ENCODE results near the gene PHTF2.

PHTF2 gene

DNA sequence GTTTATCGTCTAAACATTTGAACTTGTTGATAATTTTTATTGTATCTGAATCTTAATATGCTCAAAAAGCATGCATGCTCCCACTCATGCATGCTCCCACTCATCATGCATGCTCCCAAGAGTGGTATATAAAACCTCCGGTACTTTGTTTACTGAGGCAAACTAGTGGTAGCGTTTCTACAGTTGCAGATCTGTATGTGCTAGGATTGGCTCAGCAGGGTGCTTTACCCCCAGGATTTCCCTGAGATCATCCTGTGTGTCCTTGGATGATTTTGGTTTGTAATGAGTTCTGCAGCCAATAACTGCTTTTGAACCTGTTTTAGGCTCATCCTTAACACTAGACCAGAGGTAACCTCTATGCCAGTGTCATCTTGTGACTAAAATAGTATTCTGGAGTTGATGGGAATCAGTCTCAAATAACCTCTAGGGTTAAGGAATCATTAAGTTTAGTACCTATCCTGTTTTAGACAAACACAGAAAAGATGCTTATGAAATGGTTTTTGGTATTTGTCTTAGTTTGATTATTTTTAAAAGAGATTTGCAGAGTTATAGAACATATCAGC lies 40.4 kb downstream of the PHTF2 start:
- Mint-ChIP-seq H3K4me1 (peaks cover 11% of the 10 kb centered on the region), H3K4me3 (no peak overlapping the region), H3K9me3 (no peaks in the 10 kb centered on the region), H3K36me3 (ENCODE audit: insufficient read depth) (peaks cover 3% of the 10 kb centered on the region), H3K27ac (ENCODE audit: low read depth) (no peak overlapping the region), H3K27me3 (no peaks in the 10 kb centered on the region)
- ATAC-seq (replicated peaks; ENCODE audit: extremely low read depth, poor library complexity, severe bottlenecking) (no peak), DNase-seq (ENCODE audit: low spot score in 2 of 2) (no peak)

- Mint-ChIP-seq H3K36me3 (ENCODE audit: insufficient read depth) (peaks cover 8% of the 10 kb centered on the region), H3K4me1 (peaks cover 10% of the 10 kb centered on the region), H3K9me3 (no peaks in the 10 kb centered on the region), H3K4me3 (no peak overlapping the region), H3K27me3 (no peaks in the 10 kb centered on the region), H3K27ac (ENCODE audit: low read depth) (no peak overlapping the region)
- no peak for ATAC-seq (replicated peaks; ENCODE audit: extremely low read depth, poor library complexity, severe bottlenecking)
- DNase-seq (ENCODE audit: low spot score in 2 of 2), result no peak
Observed at GRCh38 chr7:77839919-77840318, 41.3 kb downstream of the PHTF2 start.

GRCh38 chr7:77843194-77843593 lies 44.6 kb downstream of the PHTF2 start:
- Mint-ChIP-seq H3K9me3 (no peaks in the 10 kb centered on the region), H3K27ac (ENCODE audit: low read depth) (no peak overlapping the region), H3K4me1 (peaks cover 29% of the 10 kb centered on the region), H3K27me3 (no peaks in the 10 kb centered on the region), H3K4me3 (no peak overlapping the region), H3K36me3 (ENCODE audit: insufficient read depth) (peaks cover 8% of the 10 kb centered on the region)
- no peak for DNase-seq (ENCODE audit: low spot score in 2 of 2)
- ATAC-seq (replicated peaks; ENCODE audit: extremely low read depth, poor library complexity, severe bottlenecking), result no peak

- ATAC-seq (replicated peaks; ENCODE audit: extremely low read depth, poor library complexity, severe bottlenecking) (no peak), DNase-seq (ENCODE audit: low spot score in 2 of 2) (no peak)
- Mint-ChIP-seq H3K9me3 (no peaks in the 10 kb centered on the region), H3K27ac (ENCODE audit: low read depth) (no peak overlapping the region), H3K4me3 (no peak overlapping the region), H3K4me1 (peaks cover 44% of the 10 kb centered on the region), H3K36me3 (ENCODE audit: insufficient read depth) (peaks cover 6% of the 10 kb centered on the region), H3K27me3 (no peaks in the 10 kb centered on the region)
Observed at GRCh38 chr7:77846317-77847092, 47.9 kb downstream of the PHTF2 start.

DNA sequence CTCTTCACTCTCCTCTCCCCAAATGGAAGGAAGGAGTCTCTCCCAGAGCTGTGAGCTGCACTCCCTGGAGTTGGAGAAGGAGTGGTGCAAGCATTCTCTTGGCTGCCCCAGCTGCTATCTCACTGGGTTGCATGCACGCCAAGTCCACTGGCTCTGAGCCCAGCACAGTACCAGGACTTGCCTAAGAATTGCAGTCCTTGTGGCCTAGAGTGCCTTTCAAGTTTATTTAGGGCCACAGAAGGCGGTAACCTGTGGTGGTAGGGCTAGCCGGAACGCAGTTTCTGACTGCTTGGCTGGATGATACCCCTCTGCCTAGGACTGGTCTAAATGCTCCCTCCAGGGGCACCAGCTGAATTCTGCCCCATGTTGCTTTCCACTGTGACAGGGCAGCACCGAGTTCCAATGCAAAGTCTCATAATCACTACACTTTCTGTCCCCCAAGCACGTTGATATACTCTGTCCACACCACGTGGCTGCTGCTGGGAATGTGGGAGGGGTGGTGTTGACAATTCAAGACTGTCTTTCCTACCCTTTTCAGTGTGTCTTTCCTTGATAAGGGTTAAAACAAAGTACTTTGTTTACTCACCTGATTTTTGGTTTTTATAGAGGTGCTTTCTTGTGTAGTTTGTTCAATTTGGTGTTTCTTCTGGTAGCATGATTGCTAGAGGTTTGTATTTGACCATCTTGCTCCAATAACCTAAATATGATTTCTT lies 57.0 kb downstream of the PHTF2 start:
- ATAC-seq (replicated peaks; ENCODE audit: extremely low read depth, poor library complexity, severe bottlenecking), result no peak
- H3K36me3 Mint-ChIP-seq (ENCODE audit: insufficient read depth), result peaks cover 7% of the 10 kb centered on the region
- H3K4me1 Mint-ChIP-seq, result peaks cover 43% of the 10 kb centered on the region
- no peaks in the 10 kb centered on the region for H3K9me3 Mint-ChIP-seq
- H3K4me3 Mint-ChIP-seq, result no peak overlapping the region
- H3K27me3 Mint-ChIP-seq, result no peaks in the 10 kb centered on the region
- DNase-seq (ENCODE audit: low spot score in 2 of 2), result no peak
- H3K27ac Mint-ChIP-seq (ENCODE audit: low read depth), result no peak overlapping the region

GRCh38 chr7:77858278-77858677 lies 59.7 kb downstream of the PHTF2 start:
- H3K4me3 Mint-ChIP-seq, result no peak overlapping the region

DNA sequence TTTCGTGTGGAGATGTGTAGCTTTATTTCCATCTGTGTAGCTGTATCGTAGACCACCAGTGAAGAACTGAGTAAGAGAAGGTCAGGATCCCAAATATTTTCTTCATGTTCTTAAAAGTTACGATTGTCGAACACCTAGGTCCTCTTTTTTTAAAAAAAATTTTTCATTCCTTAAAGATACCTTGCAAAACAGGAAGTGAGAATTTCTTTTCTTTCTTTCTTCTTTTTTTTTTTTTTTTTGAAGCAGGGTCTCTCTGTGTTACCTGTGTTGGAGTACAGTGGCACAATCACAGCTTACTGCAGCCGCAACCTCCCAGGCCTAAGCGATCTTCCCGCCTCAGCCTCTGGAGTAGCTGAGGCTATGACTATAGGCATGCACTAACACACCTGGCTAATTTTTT lies 60.8 kb downstream of the PHTF2 start:
- H3K9me3 Mint-ChIP-seq, result no peaks in the 10 kb centered on the region
- no peak overlapping the region for H3K4me3 Mint-ChIP-seq
- no peak overlapping the region for H3K27ac Mint-ChIP-seq (ENCODE audit: low read depth)
- peaks cover 29% of the 10 kb centered on the region for H3K4me1 Mint-ChIP-seq
- no peak for ATAC-seq (replicated peaks; ENCODE audit: extremely low read depth, poor library complexity, severe bottlenecking)
- no peaks in the 10 kb centered on the region for H3K27me3 Mint-ChIP-seq
- DNase-seq (ENCODE audit: low spot score in 2 of 2), result no peak
- H3K36me3 Mint-ChIP-seq (ENCODE audit: insufficient read depth), result peaks cover 7% of the 10 kb centered on the region

More at GRCh38 chr7:77858278-77858677, 59.7 kb downstream of the PHTF2 start:
- H3K9me3 Mint-ChIP-seq, result no peaks in the 10 kb centered on the region
- peaks cover 24% of the 10 kb centered on the region for H3K4me1 Mint-ChIP-seq
- no peak for ATAC-seq (replicated peaks; ENCODE audit: extremely low read depth, poor library complexity, severe bottlenecking)
- DNase-seq (ENCODE audit: low spot score in 2 of 2), result no peak
- H3K27me3 Mint-ChIP-seq, result no peaks in the 10 kb centered on the region
- H3K27ac Mint-ChIP-seq (ENCODE audit: low read depth), result no peak overlapping the region
- H3K36me3 Mint-ChIP-seq (ENCODE audit: insufficient read depth), result peaks cover 7% of the 10 kb centered on the region

GRCh38 chr7:77862691-77863090 lies 64.1 kb downstream of the PHTF2 start:
- DNase-seq (ENCODE audit: low spot score in 2 of 2), result no peak
- Mint-ChIP-seq H3K4me1 (peaks cover 32% of the 10 kb centered on the region), H3K27me3 (no peaks in the 10 kb centered on the region), H3K4me3 (no peak overlapping the region), H3K9me3 (no peaks in the 10 kb centered on the region), H3K36me3 (ENCODE audit: insufficient read depth) (peaks cover 3% of the 10 kb centered on the region), H3K27ac (ENCODE audit: low read depth) (no peak overlapping the region)
- no peak for ATAC-seq (replicated peaks; ENCODE audit: extremely low read depth, poor library complexity, severe bottlenecking)

GRCh38 chr7:77863860-77864259 lies 65.3 kb downstream of the PHTF2 start:
- Mint-ChIP-seq H3K36me3 (ENCODE audit: insufficient read depth) (no peaks in the 10 kb centered on the region), H3K27me3 (no peaks in the 10 kb centered on the region), H3K27ac (ENCODE audit: low read depth) (no peak overlapping the region), H3K9me3 (no peaks in the 10 kb centered on the region), H3K4me3 (no peak overlapping the region), H3K4me1 (peaks cover 26% of the 10 kb centered on the region)
- ATAC-seq (replicated peaks; ENCODE audit: extremely low read depth, poor library complexity, severe bottlenecking) (no peak), DNase-seq (ENCODE audit: low spot score in 2 of 2) (no peak)

- H3K9me3 Mint-ChIP-seq, result no peaks in the 10 kb centered on the region
- ATAC-seq (replicated peaks; ENCODE audit: extremely low read depth, poor library complexity, severe bottlenecking) (no peak), DNase-seq (ENCODE audit: low spot score in 2 of 2) (no peak)
- H3K27ac Mint-ChIP-seq (ENCODE audit: low read depth), result no peak overlapping the region
- H3K36me3 Mint-ChIP-seq (ENCODE audit: insufficient read depth), result no peaks in the 10 kb centered on the region
- H3K4me1 Mint-ChIP-seq, result peaks cover 46% of the 10 kb centered on the region
- H3K4me3 Mint-ChIP-seq, result no peak overlapping the region
- no peaks in the 10 kb centered on the region for H3K27me3 Mint-ChIP-seq
Observed at GRCh38 chr7:77866370-77866769, 67.8 kb downstream of the PHTF2 start.

- no peaks in the 10 kb centered on the region for H3K27me3 Mint-ChIP-seq
- no peaks in the 10 kb centered on the region for H3K9me3 Mint-ChIP-seq
- DNase-seq (ENCODE audit: low spot score in 2 of 2) (no peak), ATAC-seq (replicated peaks; ENCODE audit: extremely low read depth, poor library complexity, severe bottlenecking) (no peak)
- no peak overlapping the region for H3K4me3 Mint-ChIP-seq
- H3K36me3 Mint-ChIP-seq (ENCODE audit: insufficient read depth), result no peaks in the 10 kb centered on the region
- H3K27ac Mint-ChIP-seq (ENCODE audit: low read depth), result no peak overlapping the region
- peaks cover 47% of the 10 kb centered on the region for H3K4me1 Mint-ChIP-seq
Observed at GRCh38 chr7:77866786-77867536, 68.4 kb downstream of the PHTF2 start.

GRCh38 chr7:77867537-77867865 lies 68.9 kb downstream of the PHTF2 start:
- Mint-ChIP-seq H3K36me3 (ENCODE audit: insufficient read depth) (no peaks in the 10 kb centered on the region), H3K4me3 (no peak overlapping the region), H3K27ac (ENCODE audit: low read depth) (no peak overlapping the region), H3K4me1 (peaks cover 50% of the 10 kb centered on the region), H3K9me3 (no peaks in the 10 kb centered on the region), H3K27me3 (no peaks in the 10 kb centered on the region)
- DNase-seq (ENCODE audit: low spot score in 2 of 2), result no peak
- ATAC-seq (replicated peaks; ENCODE audit: extremely low read depth, poor library complexity, severe bottlenecking), result no peak
